Measurements from ENCODE around the gene ZMIZ1.

The ZMIZ1 gene

GRCh38 chr10:79055892-79056291 lies 12.9 kb upstream of the ZMIZ1 start:
- H3K4me3 ChIP-seq (ENCODE audit: low read depth, low read length): no peak overlapping the region
- TF ChIP-seq POLR2A (IDR thresholded peaks at IDR 0.05; ENCODE audit: extremely low read depth, insufficient read length) (no peak), MAX (IDR thresholded peaks at IDR 0.05; ENCODE audit: low read depth, low read length) (no peak), MYC (IDR thresholded peaks at IDR 0.05; ENCODE audit: low read depth, low read length) (no peak), CTCF (IDR thresholded peaks at IDR 0.05; ENCODE audit: low read depth, low read length) (no peak)
- DNase-seq (ENCODE audit: low read depth): no peak

- no peak overlapping the region for H3K4me3 ChIP-seq (ENCODE audit: low read depth, low read length)
- TF ChIP-seq MYC (IDR thresholded peaks at IDR 0.05; ENCODE audit: low read depth, low read length): no peak
- no peak for TF ChIP-seq MAX (IDR thresholded peaks at IDR 0.05; ENCODE audit: low read depth, low read length)
- TF ChIP-seq CTCF (IDR thresholded peaks at IDR 0.05; ENCODE audit: low read depth, low read length): no peak
- TF ChIP-seq POLR2A (IDR thresholded peaks at IDR 0.05; ENCODE audit: extremely low read depth, insufficient read length): no peak
- DNase-seq (ENCODE audit: low read depth): no peak
Measured at GRCh38 chr10:79056361-79056735, 12.4 kb upstream of the ZMIZ1 start.

GRCh38 chr10:79056736-79057391 lies 11.9 kb upstream of the ZMIZ1 start:
- DNase-seq (ENCODE audit: low read depth): no peak
- no peak for TF ChIP-seq MYC (IDR thresholded peaks at IDR 0.05; ENCODE audit: low read depth, low read length)
- TF ChIP-seq MAX (IDR thresholded peaks at IDR 0.05; ENCODE audit: low read depth, low read length): no peak
- TF ChIP-seq CTCF (IDR thresholded peaks at IDR 0.05; ENCODE audit: low read depth, low read length): no peak
- no peak for TF ChIP-seq POLR2A (IDR thresholded peaks at IDR 0.05; ENCODE audit: extremely low read depth, insufficient read length)
- H3K4me3 ChIP-seq (ENCODE audit: low read depth, low read length): no peak overlapping the region

- H3K4me3 ChIP-seq (ENCODE audit: low read depth, low read length): no peak overlapping the region
- TF ChIP-seq CTCF (IDR thresholded peaks at IDR 0.05; ENCODE audit: low read depth, low read length): no peak
- TF ChIP-seq MAX (IDR thresholded peaks at IDR 0.05; ENCODE audit: low read depth, low read length): no peak
- TF ChIP-seq POLR2A (IDR thresholded peaks at IDR 0.05; ENCODE audit: extremely low read depth, insufficient read length): no peak
- TF ChIP-seq MYC (IDR thresholded peaks at IDR 0.05; ENCODE audit: low read depth, low read length): no peak
- no peak for DNase-seq (ENCODE audit: low read depth)
Measured at GRCh38 chr10:79057481-79058275, 11.1 kb upstream of the ZMIZ1 start.

GRCh38 chr10:79058899-79059841 lies 9.6 kb upstream of the ZMIZ1 start:
- TF ChIP-seq POLR2A (IDR thresholded peaks at IDR 0.05; ENCODE audit: extremely low read depth, insufficient read length) (no peak), CTCF (IDR thresholded peaks at IDR 0.05; ENCODE audit: low read depth, low read length) (no peak), MAX (IDR thresholded peaks at IDR 0.05; ENCODE audit: low read depth, low read length) (no peak), MYC (IDR thresholded peaks at IDR 0.05; ENCODE audit: low read depth, low read length) (no peak)
- DNase-seq (ENCODE audit: low read depth): no peak
- no peak overlapping the region for H3K4me3 ChIP-seq (ENCODE audit: low read depth, low read length)

Measured in NB4 (cell line).